NOMO-1 (cell line): ENCODE measurements around the gene SLC29A4.
"Not testable (repeated sequence)": the region's sequence is repeated elsewhere in the genome, so short reads cannot be mapped to it uniquely, and the experiment has no call there.

Source experiments
- DNase-seq, 2 experiments: peaks; one replicate each; lab custom pipeline; 2025; ENCODE audit not compliant: unreplicated experiment in 2 of 2; lab: John Stamatoyannopoulos, UW

Gene SLC29A4

DNA sequence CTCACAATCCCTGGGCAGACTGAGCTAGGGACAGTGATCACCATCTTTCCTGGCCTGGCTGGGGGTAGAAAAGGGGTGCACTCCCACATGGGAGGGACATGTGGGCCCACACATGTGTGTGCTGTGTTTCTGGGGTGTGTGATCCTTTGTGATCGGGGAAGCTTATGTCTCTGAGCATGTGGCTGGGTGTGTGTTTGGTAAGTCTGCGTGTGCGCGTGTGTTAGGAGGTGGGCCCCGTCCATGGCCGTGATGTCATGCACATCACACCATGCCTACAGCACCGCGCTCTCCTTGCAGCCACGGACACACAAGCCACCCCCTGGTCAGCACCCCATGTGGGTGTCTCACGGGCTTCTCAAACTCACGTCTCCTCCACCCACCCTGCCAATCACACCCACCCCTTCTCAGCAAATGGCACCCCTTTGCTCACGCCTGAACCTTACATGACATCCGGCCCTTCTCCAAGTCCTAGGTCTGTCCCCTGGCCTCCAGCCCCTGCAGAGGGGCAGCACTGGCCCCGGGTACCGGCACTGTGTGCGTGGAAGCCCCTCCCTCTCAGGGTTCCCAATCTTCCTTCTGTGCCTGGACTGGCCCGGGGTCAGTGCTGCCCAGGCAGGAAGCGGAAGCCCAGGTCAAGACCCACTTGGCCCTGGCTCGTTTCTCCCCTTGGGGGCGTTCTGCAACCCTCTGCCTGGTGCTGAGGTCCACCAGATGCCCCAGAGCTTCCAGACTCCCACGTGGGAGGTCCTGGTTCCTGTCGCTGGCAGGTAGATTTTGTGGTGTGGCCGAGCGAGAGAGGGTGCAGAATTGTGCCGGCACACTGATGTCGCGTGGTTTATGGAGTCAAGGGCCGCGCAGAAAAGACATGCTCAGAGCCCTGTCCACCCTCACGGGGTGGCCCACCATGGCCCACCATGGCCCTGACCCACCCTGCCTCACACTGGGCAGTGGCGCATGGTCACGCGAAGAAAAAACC lies 12.6 kb downstream of the SLC29A4 start:
- no peak for DNase-seq

DNA sequence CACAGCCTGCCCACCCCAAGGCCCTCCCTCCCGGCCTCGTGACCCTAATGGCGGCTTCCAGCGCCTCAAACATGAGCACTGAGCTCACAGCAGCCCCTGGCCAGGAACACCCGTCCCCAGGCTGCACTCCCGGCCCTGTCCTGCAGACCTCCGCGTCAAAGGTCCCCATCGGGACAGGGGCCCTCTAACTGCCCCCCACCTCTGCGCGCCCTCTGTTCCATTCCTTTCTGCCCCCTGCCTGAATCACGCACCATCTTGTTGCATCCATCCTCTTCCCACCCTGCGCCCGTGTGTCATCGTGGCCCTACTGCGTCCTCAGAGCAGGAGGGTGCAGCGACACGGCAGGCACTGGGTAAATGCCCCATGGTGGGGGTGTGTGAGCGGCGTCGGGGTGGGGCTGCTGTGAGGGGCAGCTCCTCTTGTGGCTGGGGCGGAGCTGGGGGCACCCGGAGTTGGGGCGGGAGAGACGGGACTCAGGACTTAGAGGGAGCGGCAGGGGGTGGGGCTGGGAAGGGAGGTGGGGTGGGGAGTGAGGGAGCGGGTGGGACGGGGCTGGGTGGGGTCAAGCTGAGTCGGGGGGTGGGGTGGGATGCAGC lies 13.4 kb downstream of the SLC29A4 start:
- no peak for DNase-seq

DNA sequence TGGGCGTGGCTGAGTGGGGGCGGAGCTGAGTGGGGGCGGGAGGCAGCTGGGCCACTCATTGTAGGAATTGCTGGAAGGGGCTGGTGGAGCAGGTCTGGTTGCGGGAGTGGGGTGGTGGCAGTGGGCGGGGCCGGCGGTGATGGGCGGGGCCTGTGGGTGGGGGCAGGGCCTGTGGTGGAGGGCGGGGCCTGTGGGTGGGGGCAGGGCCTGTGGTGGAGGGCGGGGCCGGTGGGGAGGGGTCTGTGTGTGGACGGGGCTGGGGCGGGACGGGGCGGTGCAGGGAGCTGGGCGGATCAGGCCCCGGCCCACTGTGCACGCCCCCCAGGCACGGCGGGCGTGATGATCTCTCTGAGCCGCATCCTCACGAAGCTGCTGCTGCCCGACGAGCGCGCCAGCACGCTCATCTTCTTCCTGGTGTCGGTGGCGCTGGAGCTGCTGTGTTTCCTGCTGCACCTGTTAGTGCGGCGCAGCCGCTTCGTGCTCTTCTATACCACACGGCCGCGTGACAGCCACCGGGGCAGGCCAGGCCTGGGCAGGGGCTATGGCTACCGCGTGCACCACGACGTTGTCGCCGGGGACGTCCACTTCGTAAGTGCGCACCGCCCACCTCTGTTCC lies 14.0 kb downstream of the SLC29A4 start:
- DNase-seq: no peak

DNA sequence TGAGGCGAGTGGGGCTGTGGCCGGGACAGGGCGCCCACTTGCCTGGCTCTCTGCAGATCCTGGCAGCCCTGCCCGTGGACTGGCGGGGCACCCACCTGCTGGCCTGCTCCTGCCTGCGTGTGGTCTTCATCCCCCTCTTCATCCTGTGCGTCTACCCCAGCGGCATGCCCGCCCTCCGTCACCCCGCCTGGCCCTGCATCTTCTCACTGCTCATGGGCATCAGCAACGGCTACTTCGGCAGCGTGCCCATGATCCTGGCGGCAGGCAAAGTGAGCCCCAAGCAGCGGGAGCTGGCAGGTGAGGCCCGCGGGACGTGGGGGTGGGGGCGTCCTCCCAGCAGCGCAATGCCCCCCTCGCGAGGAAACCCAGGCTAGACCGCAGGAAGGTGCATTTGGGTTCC lies 17.6 kb downstream of the SLC29A4 start:
- no peak for DNase-seq

DNA sequence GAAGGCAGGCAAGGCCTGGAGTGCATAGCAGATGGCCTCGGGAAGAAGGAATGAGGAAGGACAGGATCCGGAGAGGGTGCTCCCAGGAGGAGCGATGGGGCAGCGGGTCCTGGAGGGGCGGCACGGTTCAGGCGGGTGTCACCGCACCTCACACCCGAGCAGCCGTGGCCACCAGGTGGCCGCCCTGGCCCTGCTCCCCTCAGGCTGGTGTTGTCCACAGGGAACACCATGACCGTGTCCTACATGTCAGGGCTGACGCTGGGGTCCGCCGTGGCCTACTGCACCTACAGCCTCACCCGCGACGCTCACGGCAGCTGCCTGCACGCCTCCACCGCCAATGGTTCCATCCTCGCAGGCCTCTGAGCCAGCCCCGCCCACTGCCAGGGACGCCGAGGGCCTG lies 19.8 kb downstream of the SLC29A4 start:
- DNase-seq: no peak

DNA sequence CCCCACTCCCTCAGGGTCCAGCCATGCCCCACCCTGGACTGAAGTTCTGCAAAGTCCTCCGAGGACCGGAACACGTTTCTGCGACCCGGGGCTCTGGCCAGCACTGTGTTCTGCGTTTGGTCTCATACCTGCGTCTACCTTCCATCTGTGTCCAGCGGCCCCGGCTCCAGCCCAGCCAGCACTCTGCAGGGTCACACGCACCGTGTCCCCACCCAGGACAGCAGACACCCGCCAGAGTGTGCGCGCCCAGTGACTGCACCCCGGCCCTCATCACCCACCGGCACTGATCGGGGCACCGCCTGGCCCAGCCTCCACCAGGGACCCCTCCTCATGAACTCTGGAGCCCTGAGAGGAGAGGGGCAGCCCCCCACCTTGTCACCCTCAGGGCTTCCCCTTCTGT lies 20.3 kb downstream of the SLC29A4 start:
- no peak for DNase-seq

DNA sequence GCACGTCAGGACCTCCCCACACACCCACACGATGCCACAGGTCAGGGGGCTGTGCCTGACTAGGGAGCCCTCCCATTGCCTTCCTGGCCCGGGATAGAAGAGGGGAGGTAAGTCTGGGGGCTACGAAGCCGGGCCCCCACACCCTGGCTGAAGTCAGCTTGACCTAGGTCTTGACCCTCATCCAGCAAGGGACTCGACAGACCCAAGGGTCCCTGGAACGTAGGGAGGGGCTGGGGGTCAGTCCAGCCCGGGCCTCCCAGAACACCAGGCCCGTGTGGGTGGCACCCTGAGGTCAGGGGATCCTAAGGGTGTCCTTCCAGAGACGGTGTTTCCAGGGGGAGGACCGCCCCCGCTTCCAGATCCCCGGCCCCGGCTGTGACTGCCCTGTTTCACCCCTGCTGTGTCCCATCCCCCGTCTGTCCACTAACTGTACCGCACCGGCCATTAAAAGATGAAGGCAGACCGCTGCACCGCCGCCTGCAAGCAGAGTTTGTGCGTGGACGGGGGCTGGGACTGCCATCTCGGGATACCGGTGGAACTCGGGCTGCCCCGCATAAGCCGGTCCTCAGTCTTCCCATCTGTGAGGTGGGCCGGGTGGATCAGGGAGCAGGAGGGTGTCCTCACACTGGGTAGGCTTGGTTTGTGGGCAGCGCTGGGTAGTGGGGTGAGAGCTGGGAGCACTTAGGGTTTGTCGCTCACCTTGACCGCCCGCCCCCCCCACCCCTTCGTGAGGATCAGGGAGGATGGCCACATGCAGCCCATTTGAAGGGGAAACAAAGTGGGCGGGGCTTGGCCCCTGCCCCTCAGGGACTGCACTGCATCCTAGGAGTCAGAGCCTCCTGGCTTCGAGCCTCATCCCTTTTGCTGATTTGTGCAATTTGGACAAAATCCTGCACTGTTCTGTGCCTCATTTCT lies 21.1 kb downstream of the SLC29A4 start:
- no peak for DNase-seq

DNA sequence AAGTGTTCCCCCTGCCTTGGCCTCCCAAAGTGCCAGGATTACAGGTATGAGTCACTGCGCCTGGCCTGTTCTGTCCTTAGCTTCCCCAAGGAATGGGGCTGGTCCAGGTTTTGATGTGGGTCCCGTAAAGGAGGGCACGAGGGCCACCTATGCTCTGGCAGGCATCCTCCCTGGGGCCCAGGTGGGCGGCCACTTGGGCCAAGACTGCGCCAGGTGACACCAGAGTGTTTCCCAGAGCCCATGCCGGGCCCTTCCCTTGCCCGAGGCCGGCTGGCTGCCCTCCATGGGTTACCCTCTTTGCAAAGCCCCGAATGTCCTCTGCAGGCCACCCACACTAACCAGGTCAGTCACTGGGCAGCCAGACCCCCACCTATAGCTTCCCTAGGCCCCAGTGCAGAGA lies 22.3 kb downstream of the SLC29A4 start:
- DNase-seq: not testable (repeated sequence)

DNA sequence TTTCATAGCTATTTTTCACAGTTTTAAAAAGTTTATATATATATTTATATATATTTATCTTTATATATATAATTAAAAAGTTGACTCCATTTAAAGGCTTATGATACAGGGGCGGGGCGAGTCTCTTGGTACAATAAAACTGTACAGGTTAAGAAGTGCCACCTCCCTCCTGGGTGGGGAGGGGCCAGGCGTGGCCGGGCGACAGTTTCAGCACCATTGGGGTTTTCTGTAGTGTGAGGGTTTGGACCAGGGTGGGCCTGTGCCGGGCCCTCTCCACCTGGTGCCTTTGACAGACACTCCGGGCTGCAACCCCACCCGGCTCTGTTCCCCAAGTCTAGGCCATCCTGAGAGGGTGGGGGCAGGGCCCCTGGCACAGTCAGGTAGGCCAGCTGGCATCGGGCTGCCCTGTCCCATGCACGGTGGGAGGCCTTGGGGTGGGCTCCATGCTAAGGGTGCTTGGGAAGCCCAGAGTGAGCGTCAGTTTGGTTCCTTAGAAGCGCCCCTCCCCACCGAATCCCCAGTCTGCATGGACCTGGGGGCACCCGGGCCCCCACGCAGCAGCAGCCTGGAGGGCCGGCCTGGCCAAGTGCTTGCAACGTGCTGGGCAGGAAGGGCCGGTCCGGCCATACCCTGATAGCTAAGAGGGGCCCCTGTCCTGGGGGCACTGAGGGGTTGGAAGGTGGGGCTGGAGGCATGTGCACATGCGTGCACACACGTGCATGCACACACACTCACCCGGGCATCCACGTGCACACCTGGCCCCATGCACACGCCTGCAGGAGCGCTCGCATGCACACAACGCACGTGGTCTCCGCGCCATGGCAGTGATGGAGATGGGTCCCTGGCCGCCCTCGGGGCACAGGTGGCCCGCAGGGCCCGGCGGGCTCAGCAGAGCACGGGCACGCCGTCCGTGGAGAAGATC lies 24.7 kb downstream of the SLC29A4 start:
- DNase-seq: not testable (repeated sequence)

DNA sequence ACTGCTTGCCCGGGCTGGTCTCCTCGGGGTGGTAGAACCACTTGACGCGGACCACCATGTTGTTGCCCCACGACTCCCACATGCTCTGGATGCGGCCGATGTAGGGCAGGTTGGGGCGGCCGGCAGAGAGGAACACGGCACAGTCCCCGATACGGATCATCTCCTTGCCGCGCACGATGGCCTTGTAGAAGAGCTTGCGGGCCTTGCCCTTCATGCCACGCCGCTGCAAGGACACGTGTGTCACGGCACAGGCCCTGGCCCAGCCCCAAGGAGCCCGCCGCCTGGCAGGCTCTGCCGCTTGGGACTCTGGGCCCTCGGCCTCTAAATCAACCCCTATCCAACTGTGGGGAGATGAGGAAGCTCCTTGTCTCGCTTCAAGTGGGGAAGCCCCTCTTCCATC lies 26.4 kb downstream of the SLC29A4 start:
- no peak for DNase-seq

DNA sequence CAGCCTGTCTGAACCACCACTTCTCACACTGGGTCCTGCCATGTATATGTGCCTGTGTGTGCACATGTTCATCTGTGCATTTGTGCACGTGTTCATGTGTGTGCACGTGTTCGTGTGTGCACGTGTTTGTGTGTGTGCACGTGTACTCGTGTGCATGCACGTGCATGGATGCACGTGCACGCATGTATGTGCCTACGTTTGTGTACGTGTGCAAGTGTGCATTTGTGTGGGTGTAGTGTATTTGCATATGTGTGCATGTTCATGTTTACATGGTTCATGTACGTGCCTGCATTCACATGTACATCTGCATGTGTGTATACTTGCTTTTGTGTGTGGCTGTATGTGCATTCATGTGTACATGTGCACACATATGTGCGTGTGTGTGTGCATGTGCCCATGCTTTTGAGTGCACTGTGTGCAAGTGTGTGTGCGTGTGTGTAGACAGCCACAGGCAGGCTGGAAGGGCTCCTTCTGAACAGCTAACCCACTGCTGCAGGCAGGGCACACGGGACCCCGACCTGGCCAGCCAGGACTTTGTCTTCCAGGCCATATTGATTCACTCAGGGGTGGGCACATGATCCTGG lies 28.2 kb downstream of the SLC29A4 start:
- no peak for DNase-seq

DNA sequence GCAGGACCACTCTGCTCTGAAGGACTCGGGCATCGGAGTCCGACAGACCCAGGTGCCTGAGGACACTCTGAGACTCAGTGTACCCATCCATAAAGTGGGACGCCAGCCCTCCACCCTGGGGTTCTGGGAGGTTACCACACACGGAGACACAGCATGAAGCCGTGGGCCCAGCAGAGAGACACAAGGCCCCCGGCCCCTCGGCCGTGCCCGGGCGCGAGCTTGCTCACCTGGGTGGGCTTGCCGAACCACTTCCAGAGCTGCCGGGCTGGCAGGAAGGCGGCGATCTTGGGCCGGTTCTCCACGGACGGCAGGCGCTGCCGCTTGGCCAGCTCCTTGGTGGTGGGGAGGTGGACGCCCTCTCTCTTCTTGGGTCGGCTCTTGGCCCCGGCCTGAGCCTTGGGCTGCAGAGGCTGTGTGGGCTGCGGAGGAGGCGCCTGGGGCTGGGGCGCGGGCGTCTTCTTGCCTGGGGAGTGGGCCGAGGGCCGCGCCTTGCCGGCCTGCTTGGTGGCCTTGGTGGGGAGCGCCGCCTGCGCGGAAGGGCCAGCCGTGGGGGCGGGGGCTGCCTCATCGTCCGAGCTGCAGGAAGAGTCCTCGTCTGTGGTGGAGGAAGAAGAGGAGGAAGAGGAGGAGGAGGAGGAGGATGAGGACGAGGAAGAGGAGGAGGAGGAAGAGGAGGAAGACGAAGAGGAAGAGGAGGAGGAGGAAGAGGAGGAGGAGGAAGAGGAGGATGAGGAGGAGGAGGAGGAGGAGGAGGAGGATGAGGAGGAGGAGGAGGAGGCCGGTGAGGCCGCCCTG lies 29.7 kb downstream of the SLC29A4 start:
- DNase-seq: not testable (repeated sequence)

DNA sequence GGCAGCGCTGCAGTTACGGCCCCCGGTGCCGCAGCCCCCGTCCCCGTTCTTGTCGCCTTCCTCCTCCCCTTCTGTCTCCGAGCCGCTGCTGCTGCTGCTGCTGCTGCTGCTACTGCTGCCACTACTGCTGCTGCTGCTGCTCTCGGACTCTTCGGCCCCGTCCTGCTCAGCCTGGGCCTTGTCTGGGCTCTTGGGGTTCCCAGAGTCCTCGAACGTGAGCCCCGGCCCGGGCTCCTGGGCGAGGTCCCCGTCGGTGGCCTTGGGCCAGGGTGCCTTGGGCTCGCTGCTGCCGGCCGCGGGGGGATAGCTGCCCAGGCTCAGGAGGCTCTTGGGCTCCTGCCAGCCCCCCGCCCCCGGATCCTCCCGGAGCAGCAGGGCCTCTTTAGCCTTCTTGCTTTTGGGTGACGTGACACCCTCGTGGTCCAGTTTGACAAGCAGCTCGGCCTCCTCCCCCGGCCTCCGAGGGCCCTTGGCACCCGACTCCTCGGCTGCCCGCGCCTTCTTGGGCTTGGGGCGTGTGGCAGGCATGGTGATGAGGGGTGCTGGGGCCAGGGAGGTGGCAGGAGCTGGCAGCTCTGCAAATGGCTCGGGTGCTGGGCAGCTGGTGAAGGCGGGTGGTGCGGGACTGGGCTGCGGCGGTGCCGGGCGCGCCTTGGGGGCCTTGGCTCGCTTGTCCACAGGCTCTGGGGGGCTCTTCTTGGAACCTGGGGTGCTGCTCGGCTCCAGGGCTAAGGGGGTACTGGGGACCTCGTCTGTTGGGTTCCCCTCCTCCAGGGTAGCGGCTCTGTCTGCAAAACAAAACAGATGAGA lies 30.5 kb downstream of the SLC29A4 start:
- DNase-seq: not testable (repeated sequence)

DNA sequence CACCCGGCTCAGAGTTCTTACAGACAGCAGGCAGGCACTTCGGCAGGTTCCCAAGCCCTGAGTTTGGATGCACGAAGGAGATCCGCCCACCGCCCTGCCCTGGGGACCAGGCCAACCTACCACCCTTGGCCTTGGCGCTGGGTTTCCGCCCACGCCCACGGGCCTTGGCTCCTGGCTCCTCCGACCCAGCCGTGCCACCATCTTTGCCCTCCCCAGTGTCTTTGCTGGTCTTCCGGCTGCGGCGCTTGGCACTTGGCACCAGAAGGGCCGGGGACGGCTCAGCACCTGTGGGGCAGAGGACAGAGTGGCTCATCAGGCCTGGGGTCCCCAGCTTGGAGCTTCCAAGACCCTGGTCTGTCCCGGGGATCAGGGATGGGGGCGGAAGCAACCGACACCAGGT lies 32.1 kb downstream of the SLC29A4 start:
- DNase-seq: no peak

DNA sequence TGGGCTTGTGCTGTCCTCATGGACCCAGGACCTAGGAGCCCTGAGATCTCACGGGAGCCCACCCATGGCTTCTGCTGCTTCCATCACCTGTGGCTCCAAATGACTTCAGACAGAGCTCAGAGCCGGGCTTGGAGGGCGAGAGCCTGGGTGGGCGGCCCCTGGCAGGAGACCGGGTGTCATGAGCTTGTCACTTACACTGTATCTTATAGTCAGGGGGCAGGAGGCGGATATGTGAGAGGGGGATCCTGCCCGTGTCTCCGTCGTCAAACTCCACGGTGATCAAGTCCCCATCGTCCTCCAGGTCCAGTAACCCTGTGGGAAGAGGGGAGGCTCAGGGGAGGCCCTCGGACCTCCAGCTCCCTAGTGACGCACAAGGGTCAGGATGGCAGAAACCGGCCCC lies 33.0 kb downstream of the SLC29A4 start:
- no peak for DNase-seq

DNA sequence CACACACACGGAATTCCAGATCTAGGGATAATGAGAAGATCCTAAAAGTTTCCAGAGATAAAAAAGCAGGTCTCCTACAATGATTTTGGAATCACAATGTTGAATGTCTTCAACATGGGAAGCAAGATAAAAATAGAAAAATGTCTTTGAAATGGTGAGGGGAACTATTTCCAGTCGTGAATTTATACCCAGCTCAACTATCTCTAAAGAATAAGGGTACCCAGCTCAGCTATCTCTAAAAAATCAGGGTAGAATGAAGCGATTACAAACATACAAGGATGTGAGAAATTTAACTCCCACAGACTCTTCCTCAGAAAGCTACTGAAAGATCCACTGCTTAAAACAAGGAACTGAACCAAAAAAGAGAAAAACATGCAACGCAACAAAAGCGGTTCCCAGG lies 35.9 kb downstream of the SLC29A4 start:
- not testable (repeated sequence) for DNase-seq

DNA sequence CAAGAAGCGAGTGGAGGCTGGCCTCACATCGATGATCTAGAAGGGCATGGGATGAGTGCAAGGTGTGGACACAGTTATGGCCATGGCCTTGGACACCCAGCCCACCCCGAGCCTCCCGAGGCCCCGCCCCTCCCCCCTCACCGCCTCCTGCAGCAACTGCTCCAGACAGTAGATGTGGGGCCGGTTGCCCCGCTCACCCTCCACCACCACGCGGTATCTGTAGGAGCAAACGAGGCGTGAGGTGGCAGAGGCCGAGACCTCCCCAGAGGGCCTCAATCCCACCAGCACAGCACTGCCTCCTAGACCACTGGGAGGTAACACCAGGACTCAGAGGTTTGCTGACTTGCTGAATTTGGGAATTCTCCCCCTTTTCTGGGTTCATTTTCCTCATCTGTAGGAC lies 37.6 kb downstream of the SLC29A4 start:
- no peak for DNase-seq
